DOHH2 (cell line): ENCODE results near the gene POLA1.

ENCODE experiments used
- H3F3A ChIP-seq: fragments of 200-600 bp; sonication (generic), shearing (Covaris generic); 2 replicates; pipeline ENCODE4 v1.6.0; 2016; ENCODE audit warnings: antibody characterized with exemption, mild to moderate bottlenecking; ENCODE audit not compliant: control insufficient read depth, insufficient read depth
- H3K27ac ChIP-seq: fragments of 200-600 bp; sonication (generic); 2 replicates; pipeline ENCODE4 v1.5.1; 2014; ENCODE audit warnings: low read depth, mild to moderate bottlenecking, low read length, moderate library complexity
- H3K27me3 ChIP-seq: fragments of 200-600 bp; sonication (generic); 2 replicates; pipeline ENCODE4 v1.6.1; 2014; ENCODE audit warnings: mild to moderate bottlenecking, low read length, mixed read lengths; ENCODE audit not compliant: control insufficient read depth
- H3K36me3 ChIP-seq: fragments of 200-600 bp; sonication (generic); 2 replicates; pipeline ENCODE4 v1.6.1; 2014; ENCODE audit warnings: mild to moderate bottlenecking, low read length, moderate library complexity, mixed read lengths; ENCODE audit not compliant: control insufficient read depth
- H3K4me1 ChIP-seq: fragments of 200-600 bp; sonication (generic); 2 replicates; pipeline ENCODE4 v1.6.1; 2014; ENCODE audit warnings: mild to moderate bottlenecking, low read length, mixed read lengths; ENCODE audit not compliant: control insufficient read depth
- H3K4me2 ChIP-seq: fragments of 200-600 bp; sonication (generic); 2 replicates; pipeline ENCODE4 v1.6.0; 2014; ENCODE audit warnings: mild to moderate bottlenecking, low read length, moderate library complexity
- H3K4me3 ChIP-seq: fragments of 200-600 bp; sonication (generic); 2 replicates; pipeline ENCODE4 v1.5.1; 2014; ENCODE audit warnings: mild to moderate bottlenecking, low read length, mixed read lengths
- H3K79me2 ChIP-seq: fragments of 200-600 bp; sonication (generic); 2 replicates; pipeline ENCODE4 v1.6.1; 2014; ENCODE audit warnings: mild to moderate bottlenecking, low read length, mixed read lengths; ENCODE audit not compliant: control insufficient read depth
- H3K9me2 ChIP-seq: fragments of 200-600 bp; sonication (generic); replicated peaks from 2 replicates; pipeline ENCODE4 v1.6.1; 2014; ENCODE audit warnings: mild to moderate bottlenecking, low read length, mixed read lengths; ENCODE audit not compliant: control insufficient read depth
- H3K9me3 ChIP-seq: fragments of 200-600 bp; sonication (generic); 2 replicates; pipeline ENCODE4 v1.6.1; 2014; ENCODE audit warnings: antibody characterized with exemption, low read length, mixed read lengths; ENCODE audit not compliant: control insufficient read depth, insufficient read depth
- H4K20me1 ChIP-seq: fragments of 200-600 bp; sonication (generic); 2 replicates; pipeline ENCODE4 v1.6.0; 2014; ENCODE audit warnings: low read depth, mild to moderate bottlenecking, antibody characterized with exemption, low read length, moderate library complexity; ENCODE audit not compliant: control insufficient read depth, insufficient read depth
- CTCF ChIP-seq: fragments of 200-600 bp; sonication (generic); IDR thresholded peaks from one replicate; pipeline ENCODE4 v1.5.1; 2014; ENCODE audit warnings: antibody characterized with exemption, mild to moderate bottlenecking, low read depth, low read length; ENCODE audit not compliant: poor library complexity, severe bottlenecking
- EZH2phosphoT487 ChIP-seq: fragments of 200-600 bp; sonication (generic); IDR thresholded peaks from 2 replicates; pipeline ENCODE4 v1.6.1; 2017; ENCODE audit warnings: borderline replicate concordance, mild to moderate bottlenecking, antibody characterized with exemption, low read length, moderate library complexity, mixed read lengths

Gene POLA1

GRCh38 chrX:25002661-25003020, 308.9 kb downstream of the POLA1 start:
- no peaks in the 10 kb centered on the region for H3K4me1 ChIP-seq
- no peaks in the 10 kb centered on the region for H3K27me3 ChIP-seq
- no peaks in the 10 kb centered on the region for H3K9me3 ChIP-seq
- no peaks in the 10 kb centered on the region for H3K79me2 ChIP-seq
- TF ChIP-seq EZH2phosphoT487 (no peak), CTCF (no peak)
- no peaks in the 10 kb centered on the region for H3K9me2 ChIP-seq
- H3K4me2 ChIP-seq: no peak overlapping the region
- no peaks in the 10 kb centered on the region for H4K20me1 ChIP-seq
- no peaks in the 10 kb centered on the region for H3K36me3 ChIP-seq
- H3K27ac ChIP-seq: no peak overlapping the region
- no peak overlapping the region for H3K4me3 ChIP-seq
- no peaks in the 10 kb centered on the region for H3F3A ChIP-seq

GRCh38 chrX:25003066-25003849, 309.5 kb downstream of the POLA1 start:
- Histone ChIP-seq H3K79me2 (no peaks in the 10 kb centered on the region), H3K9me2 (no peaks in the 10 kb centered on the region), H3K27ac (no peak overlapping the region), H3K36me3 (no peaks in the 10 kb centered on the region), H3K9me3 (no peaks in the 10 kb centered on the region), H3K4me3 (no peak overlapping the region), H4K20me1 (no peaks in the 10 kb centered on the region), H3F3A (no peaks in the 10 kb centered on the region), H3K4me2 (no peak overlapping the region), H3K4me1 (no peaks in the 10 kb centered on the region), H3K27me3 (no peaks in the 10 kb centered on the region)
- TF ChIP-seq EZH2phosphoT487 (no peak), CTCF (no peak)

GRCh38 chrX:25004040-25004439, 310.3 kb downstream of the POLA1 start:
- Histone ChIP-seq H4K20me1 (no peaks in the 10 kb centered on the region), H3K4me3 (no peak overlapping the region), H3K4me2 (no peak overlapping the region), H3K79me2 (no peaks in the 10 kb centered on the region), H3F3A (no peaks in the 10 kb centered on the region), H3K4me1 (no peaks in the 10 kb centered on the region), H3K9me3 (no peaks in the 10 kb centered on the region), H3K27me3 (no peaks in the 10 kb centered on the region), H3K9me2 (no peaks in the 10 kb centered on the region), H3K36me3 (no peaks in the 10 kb centered on the region), H3K27ac (no peak overlapping the region)
- TF ChIP-seq EZH2phosphoT487: no peak
- no peak for TF ChIP-seq CTCF
